Measurements from ENCODE around the gene ZNF740.
"Not testable (repeated sequence)": the region's sequence is repeated elsewhere in the genome, so short reads cannot be mapped to it uniquely, and the experiment has no call there.

ZNF740 gene

DNA sequence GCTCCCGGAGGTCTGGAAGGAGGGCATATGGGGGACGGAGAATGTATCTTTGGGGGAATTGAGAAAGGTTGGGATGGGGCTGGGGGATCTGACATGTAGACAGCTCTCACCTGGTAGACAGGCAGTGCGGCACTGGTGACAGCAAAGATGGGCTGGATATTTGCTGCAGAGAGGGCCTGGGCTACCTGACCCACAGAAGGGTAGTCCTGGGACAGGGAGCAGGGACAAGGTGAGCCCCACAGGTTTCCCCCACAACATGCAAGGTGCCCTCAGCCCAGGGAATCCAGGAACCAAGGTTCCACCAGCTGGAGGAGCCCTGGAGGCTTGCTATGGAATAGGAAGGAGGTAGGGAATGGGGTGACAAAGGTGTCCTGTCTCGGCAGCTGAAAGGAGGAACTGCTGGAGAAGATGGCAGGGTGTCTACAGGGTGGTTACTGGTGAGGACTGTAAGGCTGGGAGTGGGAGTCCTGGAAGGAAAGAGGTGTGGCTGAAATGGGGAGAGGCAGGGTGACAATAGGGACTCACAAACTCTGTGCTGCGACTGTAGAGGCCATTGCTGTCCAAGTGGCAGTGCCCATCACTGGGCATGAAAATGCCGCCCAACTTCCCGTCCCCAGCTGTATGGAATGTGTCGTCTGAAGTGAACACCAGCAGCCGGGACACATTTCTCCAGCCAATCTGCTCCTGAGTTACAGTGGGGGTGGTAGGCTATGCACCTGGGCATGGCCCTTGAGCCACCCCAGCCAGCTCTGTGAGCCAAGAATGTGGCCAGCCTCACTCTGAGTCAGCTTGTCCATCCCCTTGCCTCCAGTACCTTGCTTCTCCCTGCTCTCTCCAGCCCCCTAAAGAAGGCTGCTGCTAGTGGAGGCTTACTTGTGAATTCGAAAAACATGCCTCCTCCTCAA is 15.2 kb downstream of the ZNF740 start:
- DNase-seq = no peak

GRCh38 chr12:53196486-53196885 is 16.0 kb downstream of the ZNF740 start:
- no peak for DNase-seq

DNA sequence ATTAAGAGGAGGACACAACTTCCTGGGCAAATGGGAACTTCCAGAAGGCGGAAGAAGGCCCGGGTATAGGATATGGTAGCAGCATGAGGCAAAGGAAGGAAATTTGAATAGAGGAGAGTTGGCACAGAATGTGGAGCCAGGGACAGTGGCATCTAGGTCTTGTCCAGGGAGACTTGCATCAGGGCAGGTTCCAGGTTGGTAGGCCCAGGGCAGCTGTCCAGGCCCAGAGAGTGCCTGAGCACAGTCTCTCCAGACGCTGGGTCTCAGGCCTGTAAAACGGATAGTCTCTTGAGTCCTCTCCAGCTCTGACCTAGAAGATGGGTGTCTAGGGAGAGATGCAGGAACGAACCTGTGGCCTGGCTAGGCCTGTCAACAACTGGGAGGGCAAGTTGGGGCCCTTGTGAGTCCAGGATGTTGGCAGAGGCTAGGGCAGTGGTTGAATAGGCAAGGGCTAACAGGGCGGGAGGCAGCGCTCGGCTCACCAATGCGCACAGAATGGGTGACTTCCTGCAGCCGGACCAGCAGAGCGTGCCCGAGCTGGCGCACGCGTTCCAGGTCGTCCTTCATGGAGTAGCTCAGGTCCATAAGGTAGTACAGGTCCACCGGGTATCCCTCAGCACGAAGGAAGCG is 16.6 kb downstream of the ZNF740 start:
- DNase-seq = peak; percentile 80

DNA sequence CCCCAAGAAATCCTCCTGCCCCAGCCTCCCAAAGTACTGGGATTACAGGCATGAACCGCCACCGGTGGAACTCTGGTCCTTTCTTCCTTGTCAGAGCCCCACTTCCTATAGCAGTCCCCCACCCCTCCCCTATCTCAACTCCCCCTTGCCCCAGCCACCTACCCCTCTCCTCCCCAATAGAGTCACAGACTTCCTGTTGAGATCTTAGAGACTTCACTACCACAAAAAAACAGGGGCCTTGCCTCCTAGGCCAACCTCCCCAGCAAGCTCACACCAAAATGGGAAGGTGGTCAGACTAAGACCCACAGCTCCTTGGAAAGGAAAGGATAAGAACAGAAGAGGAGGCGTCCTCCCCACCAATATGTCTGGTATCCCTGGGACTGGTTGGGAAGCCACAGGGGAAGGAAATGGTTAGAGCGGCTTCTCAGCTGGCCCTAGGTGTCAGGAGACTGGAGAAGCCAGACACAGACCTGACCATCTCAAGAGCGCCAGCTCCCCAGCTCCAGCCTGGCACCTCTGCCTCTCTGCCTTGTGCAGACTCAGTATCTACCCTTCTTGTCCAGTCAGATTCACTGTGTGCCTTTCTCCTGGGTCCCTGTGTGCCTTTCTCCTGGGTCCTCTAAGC is 18.1 kb downstream of the ZNF740 start:
- no peak for DNase-seq

DNA sequence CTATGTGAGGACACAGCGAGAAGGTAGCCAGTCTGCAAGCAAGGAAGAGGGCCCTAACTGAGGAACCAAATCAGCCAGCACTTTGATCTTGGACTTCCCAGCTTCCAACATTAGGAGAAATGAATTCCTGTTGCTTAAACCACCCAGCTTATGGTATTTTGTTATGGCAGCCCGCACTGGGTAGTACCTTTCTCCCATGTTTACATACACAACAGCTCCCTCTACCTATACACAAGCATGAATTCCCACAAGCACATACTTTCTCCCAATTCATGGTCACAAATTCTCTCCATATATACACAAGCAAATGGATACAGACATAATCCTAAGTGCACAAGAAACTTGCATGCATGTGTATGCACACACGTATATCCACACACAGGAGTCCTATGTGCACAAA is 19.2 kb downstream of the ZNF740 start:
- no peak for DNase-seq

- DNase-seq = no peak
These were observed 19.6 kb downstream of the ZNF740 start for GRCh38 chr12:53200107-53200457.

- DNase-seq = no peak
These were observed 20.1 kb downstream of the ZNF740 start for GRCh38 chr12:53200458-53201176.

DNA sequence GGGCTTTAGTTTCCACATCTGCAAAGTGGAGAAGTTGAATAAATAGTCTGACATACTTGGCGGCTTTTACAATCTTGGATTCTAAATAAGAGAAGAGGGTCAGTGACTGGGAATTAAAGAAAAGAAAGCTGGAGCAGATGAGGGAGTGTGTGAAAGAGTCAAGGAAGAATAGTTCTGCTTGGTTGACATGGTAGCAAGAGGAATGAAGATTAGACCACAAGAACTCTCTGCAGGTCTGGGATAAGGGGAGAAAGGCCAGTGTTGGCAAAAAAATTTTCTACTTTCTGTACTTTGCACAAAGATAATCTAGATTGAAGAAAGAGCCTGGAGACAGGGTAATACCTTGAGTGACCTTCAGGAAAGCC is 20.6 kb downstream of the ZNF740 start:
- no peak for DNase-seq

DNA sequence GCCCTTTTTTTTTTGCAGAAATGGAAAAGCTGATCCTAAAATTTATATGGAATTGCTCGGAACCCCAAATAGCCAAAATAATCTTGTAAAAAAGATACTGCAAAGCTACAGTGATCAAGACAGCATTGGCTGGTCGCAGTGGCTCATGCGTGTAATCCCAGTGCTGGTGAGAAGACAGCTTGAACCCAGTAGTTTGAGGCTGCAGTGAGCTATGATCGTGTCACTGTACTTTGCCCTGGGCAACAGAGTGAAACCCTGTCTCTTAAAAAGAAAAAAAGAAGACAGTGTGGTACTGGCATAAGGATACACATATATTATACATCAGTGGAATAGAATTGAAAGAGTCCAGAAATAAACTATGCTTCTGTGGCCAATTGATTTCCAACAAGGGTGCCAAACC is 21.1 kb downstream of the ZNF740 start:
- no peak for DNase-seq

GRCh38 chr12:53202316-53202715 is 21.8 kb downstream of the ZNF740 start:
- DNase-seq = not testable (repeated sequence)

DNA sequence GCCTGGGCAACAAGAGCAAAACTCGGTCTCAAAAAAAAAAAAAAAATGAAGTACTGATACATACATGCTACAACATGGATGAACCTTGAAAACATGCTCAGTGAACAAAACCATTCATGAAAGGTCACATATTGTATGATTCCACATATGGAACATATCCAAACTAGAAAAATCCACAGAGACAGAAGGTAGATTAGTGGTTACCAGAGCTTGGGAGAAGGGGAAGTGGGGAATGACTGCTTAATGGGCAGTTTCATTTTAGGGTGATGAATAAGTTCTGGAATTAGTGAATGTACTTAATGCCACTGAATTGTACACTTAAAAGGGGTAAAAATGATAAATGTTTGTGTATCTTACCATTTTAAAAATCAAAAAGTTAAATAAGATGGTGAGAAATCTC is 23.8 kb downstream of the ZNF740 start:
- DNase-seq = no peak

GRCh38 chr12:53205747-53206419 is 25.4 kb downstream of the ZNF740 start:
- no peak for DNase-seq

DNA sequence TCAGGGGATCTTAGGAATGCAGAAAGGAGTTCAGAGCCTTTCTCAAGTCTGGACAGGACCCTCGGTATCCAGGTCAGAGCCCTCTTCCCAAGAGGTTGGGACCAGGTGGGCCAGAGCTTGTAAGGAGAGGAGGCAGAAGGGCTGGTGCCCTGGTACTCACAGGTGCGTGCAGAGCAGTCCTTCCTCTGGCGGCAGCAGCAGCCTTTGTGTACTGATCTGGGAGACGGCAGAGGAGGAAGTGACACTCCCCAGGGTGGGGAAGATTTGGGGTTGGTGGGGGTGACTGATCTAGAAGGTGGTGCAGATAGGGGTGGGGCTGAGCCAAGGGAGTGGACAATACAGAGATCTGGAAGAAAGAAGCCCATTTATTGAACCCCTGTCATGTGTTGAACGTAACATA is 26.5 kb downstream of the ZNF740 start, which contains the start of gene ITGB7:
Gene ITGB7 (minus strand): TSS at position 210 of the 400 bp plus-strand sequence. CDS start 6,808 bp downstream, outside the sequence.
- DNase-seq = no peak

- no peak for DNase-seq
These were observed 27.9 kb downstream of the ZNF740 start for GRCh38 chr12:53208435-53208834.

GRCh38 chr12:53208877-53209463 is 28.4 kb downstream of the ZNF740 start:
- DNase-seq = no peak

GRCh38 chr12:53210843-53211242 is 30.3 kb downstream of the ZNF740 start:
- DNase-seq = no peak

DNA sequence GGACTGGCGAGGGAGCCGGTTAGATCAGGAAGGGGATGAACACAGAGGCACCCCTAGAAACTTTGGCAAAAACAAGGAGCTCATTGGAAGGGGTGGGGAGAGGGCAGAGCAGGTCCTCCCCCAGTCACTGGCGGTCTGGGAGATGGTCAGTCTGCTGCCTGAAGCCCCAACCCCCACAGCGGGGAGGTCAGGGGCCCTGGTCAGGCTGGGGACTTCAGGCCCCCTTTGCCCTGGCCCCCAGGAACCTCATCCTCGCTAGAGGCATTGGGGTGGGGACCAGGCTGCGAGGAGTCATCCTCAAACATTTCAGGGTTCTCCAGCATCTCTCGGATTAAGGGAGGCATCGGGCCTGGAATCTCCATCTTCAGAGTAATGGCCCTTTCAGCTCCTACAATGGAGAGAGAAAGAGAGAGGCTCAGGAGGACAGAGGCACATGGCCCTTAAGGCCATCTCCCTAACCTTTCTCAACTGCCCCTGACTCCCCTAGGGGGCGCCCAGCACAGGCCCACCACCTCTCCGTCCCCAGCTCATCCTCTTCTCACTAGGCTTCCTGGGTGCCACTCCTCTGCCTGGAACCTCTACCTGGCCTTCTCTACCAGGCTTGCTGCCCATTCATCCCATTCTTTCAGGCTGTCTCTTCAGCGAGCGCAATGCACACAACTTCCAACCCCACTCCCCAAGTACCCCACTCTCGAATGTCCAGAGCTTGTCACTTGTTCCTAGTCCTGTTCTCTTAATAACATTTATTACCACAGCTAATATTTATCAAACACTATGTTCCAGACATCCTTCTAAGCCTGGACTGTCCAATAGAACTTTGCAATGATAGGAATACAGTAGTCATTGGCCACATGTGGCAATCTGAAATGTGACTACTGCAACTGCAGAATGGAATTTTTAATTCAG is 31.2 kb downstream of the ZNF740 start:
- DNase-seq = no peak

DNA sequence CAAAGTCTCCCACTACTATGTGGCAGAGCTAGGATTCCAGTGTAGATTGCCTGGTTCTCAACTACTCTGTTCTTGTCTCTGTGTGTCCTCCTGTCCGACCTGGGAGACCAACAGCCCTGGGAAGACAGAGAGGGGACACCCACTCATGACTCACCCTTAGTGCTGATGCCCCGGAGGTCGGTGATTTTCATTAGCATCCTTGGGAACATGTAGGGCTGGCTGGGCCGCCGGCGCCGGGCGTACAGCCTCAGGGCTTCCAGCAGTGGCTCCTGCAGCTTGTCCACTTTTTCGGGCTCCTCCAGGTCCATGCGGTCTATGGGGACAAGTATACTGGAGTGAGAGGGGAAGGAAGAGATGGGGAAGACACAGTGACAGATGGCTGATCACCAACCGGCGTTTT is 32.4 kb downstream of the ZNF740 start:
- DNase-seq = no peak

DNA sequence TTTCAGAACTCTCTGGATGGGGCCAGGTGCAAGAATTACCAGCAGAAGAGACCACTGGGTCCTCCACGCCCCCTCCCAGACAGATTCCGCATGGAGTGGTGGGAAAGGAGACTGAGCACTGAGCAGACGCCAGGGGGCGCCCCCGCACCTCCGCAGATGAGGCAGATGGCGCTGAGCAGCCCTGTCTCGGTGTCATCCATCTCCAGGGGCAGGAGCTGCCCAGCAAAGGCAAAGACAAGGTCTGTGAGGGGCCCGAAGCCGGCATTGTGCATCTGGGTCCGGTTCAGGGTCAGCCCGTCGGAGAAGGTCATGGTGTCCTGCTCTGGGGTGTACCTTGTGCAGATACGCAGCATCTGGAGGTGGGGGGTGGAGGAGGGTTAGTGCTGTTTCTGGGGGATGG is 32.8 kb downstream of the ZNF740 start:
- peak; percentile 67 for DNase-seq

- DNase-seq = no peak
These were observed 33.7 kb downstream of the ZNF740 start for GRCh38 chr12:53214221-53214620.
